Tibial nerve (tissue), 3 donors: Measurements from ENCODE around the gene C1orf122.

Experiments used
- POLR2A ChIP-seq, 2 donors: fragments of 450-650 bp; IDR thresholded peaks; one replicate each; pipeline ENCODE4 v1.6.1; 2017; ENCODE audit warnings: antibody characterized with exemption in 2 of 2, mild to moderate bottlenecking in 2 of 2, moderate library complexity in 2 of 2
- TF ChIP-seq, protein P1 (sequence below), 5 experiments: fragments of 200-600 bp in 3 of 5; fragments of 450-650 bp in 2 of 5; sonication (generic) in 3 of 5; IDR thresholded peaks; one replicate each; pipeline ENCODE4 v1.5.1; 2016 to 2019; ENCODE audit warnings: antibody characterized with exemption in 5 of 5, mild to moderate bottlenecking in 3 of 5, moderate library complexity in 2 of 5

DNA sequence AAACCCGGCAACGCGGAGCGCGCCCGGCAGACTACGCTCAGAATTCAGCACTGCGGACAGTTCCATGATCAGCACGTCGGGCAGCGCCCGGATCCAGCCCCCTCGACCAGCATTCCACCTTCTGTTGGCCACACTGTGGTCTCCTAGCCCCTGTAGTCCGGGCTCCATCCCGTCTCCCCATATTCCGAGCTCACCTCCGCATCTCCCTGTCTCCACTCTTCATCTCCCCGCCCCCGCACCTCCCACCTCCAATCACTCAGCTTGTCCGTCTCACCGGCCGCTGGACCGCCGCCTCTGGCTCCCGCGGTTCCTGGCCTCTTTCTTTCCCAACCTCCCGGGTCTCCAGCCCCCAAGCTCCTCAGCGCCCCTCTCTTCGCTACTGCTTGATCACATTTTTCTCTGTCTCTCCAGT is 43.2 kb upstream of the C1orf122 start:
- TF ChIP-seq, protein P1, sequence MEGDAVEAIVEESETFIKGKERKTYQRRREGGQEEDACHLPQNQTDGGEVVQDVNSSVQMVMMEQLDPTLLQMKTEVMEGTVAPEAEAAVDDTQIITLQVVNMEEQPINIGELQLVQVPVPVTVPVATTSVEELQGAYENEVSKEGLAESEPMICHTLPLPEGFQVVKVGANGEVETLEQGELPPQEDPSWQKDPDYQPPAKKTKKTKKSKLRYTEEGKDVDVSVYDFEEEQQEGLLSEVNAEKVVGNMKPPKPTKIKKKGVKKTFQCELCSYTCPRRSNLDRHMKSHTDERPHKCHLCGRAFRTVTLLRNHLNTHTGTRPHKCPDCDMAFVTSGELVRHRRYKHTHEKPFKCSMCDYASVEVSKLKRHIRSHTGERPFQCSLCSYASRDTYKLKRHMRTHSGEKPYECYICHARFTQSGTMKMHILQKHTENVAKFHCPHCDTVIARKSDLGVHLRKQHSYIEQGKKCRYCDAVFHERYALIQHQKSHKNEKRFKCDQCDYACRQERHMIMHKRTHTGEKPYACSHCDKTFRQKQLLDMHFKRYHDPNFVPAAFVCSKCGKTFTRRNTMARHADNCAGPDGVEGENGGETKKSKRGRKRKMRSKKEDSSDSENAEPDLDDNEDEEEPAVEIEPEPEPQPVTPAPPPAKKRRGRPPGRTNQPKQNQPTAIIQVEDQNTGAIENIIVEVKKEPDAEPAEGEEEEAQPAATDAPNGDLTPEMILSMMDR (IDR thresholded peaks at IDR 0.05): no peak
- TF ChIP-seq POLR2A (IDR thresholded peaks at IDR 0.05): no peak
